Astrocyte (in vitro differentiated cells and primary cell): ENCODE measurements around the gene STK32B. TPM values are rescaled to one million over a fixed set of nuclear protein-coding genes. Genes with fewer than 3 reads are reported as not detected.

Experiments used
- DNase-seq: peaks from one replicate; pipeline ENCODE4 v3.0.0-alpha.2; 2010; ENCODE audit warnings: low read depth
- FAIRE-seq: peaks from 2 replicates; lab custom pipeline; 2011; peaks lifted over from hg19 to GRCh38; lab: Jason Lieb, UNC
- H2AFZ ChIP-seq: 2 replicates; pipeline ENCODE4 v1.6.0; 2012; ENCODE audit warnings: low read depth, low read length, inconsistent platforms
- H3K27ac ChIP-seq: 2 replicates; pipeline ENCODE4 v1.5.1; 2011; ENCODE audit warnings: low read depth, low read length, inconsistent platforms
- H3K27me3 ChIP-seq: 2 replicates; pipeline ENCODE4 v1.6.0; 2011; ENCODE audit warnings: low read length, inconsistent platforms; ENCODE audit not compliant: insufficient read depth
- H3K36me3 ChIP-seq: 2 replicates; pipeline ENCODE4 v1.5.1; 2011; ENCODE audit warnings: low read length, inconsistent platforms; ENCODE audit not compliant: insufficient read depth
- H3K4me1 ChIP-seq: 2 replicates; pipeline ENCODE4 v1.5.1; 2011; ENCODE audit warnings: low read length, inconsistent platforms; ENCODE audit not compliant: insufficient read depth
- H3K4me2 ChIP-seq: 2 replicates; pipeline ENCODE4 v1.6.0; 2012; ENCODE audit warnings: low read length, inconsistent platforms
- H3K4me3 ChIP-seq: 2 replicates; pipeline ENCODE4 v1.5.1; 2011; ENCODE audit warnings: low read depth, mild to moderate bottlenecking, low read length, inconsistent platforms; ENCODE audit not compliant: insufficient read depth
- H3K79me2 ChIP-seq: 2 replicates; pipeline ENCODE4 v1.6.0; 2012; ENCODE audit warnings: mild to moderate bottlenecking, low read length, inconsistent platforms; ENCODE audit not compliant: insufficient read depth
- H3K9ac ChIP-seq: 2 replicates; pipeline ENCODE4 v1.6.0; 2012; ENCODE audit warnings: mild to moderate bottlenecking, low read length, inconsistent platforms
- H3K9me3 ChIP-seq: 2 replicates; pipeline ENCODE4 v1.5.1; 2012; ENCODE audit warnings: low read depth, mild to moderate bottlenecking, low read length, inconsistent platforms; ENCODE audit not compliant: insufficient read depth
- H4K20me1 ChIP-seq: 2 replicates; pipeline ENCODE4 v1.6.0; 2012; ENCODE audit warnings: low read length, inconsistent platforms; ENCODE audit not compliant: insufficient read depth
- H3K27ac Mint-ChIP-seq: one replicate; pipeline ENCODE4 v1.8.0; 2021; ENCODE audit warnings: mild to moderate bottlenecking, mixed read lengths; ENCODE audit not compliant: unreplicated experiment
- H3K27me3 Mint-ChIP-seq: one replicate; pipeline ENCODE4 v1.8.0; 2021; ENCODE audit warnings: low read depth, mixed read lengths; ENCODE audit not compliant: unreplicated experiment
- H3K36me3 Mint-ChIP-seq: one replicate; pipeline ENCODE4 v1.8.0; 2021; ENCODE audit warnings: low read depth, mixed read lengths; ENCODE audit not compliant: unreplicated experiment
- H3K4me1 Mint-ChIP-seq: one replicate; pipeline ENCODE4 v1.8.0; 2021; ENCODE audit warnings: low read depth, mixed read lengths; ENCODE audit not compliant: unreplicated experiment
- H3K4me3 Mint-ChIP-seq: one replicate; pipeline ENCODE4 v1.8.0; 2021; ENCODE audit warnings: mild to moderate bottlenecking, moderate library complexity, mixed read lengths; ENCODE audit not compliant: unreplicated experiment
- H3K9me3 Mint-ChIP-seq: one replicate; pipeline ENCODE4 v1.8.0; 2021; ENCODE audit warnings: mild to moderate bottlenecking, mixed read lengths; ENCODE audit not compliant: unreplicated experiment
- CTCF ChIP-seq: IDR thresholded peaks from 2 replicates; pipeline ENCODE4 v1.5.1; 2011; ENCODE audit warnings: low read depth, mild to moderate bottlenecking, inconsistent platforms, low read length, moderate library complexity; ENCODE audit not compliant: insufficient read depth
- EZH2 ChIP-seq: IDR thresholded peaks from 2 replicates; pipeline ENCODE4 v1.6.1; 2012; ENCODE audit warnings: mild to moderate bottlenecking, low read length, inconsistent platforms; ENCODE audit not compliant: insufficient read depth
- total RNA-seq: library from RNA; stranded (reverse); gene quantifications from 2 replicates; pipeline ENCODE4 v1.2.1, GENCODE V29; 2021

The STK32B gene
- total RNA-seq, 1 donor from 2014 or later = 2.9 TPM

DNA sequence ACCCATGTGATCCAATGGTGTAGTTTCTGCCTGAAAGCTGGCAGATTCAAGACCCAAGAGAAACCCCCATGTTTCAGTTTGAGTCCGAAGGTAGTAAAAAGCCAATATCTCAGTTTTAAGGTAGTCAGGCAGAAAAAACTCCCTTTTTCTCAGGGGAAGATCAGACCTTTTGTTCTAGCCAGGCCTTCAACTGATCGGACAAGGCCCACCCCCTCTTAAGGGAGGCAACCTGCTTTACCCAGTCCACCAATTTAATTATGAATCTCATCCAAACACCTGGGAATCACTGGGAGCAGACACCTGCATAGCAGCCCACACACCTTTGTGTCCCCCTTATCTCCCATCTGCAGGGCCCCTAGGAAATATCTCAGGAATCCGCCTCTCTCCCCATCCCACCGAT, 322.0 kb downstream of the STK32B start:
- Histone ChIP-seq H2AFZ (no peak overlapping the region), H3K9me3 (no peaks in the 10 kb centered on the region), H3K27ac (no peak overlapping the region), H3K79me2 (no peaks in the 10 kb centered on the region), H3K4me3 (no peak overlapping the region), H3K4me1 (peaks cover 11% of the 10 kb centered on the region), H3K4me2 (no peak overlapping the region), H3K36me3 (no peaks in the 10 kb centered on the region), H3K27me3 (no peaks in the 10 kb centered on the region), H4K20me1 (no peaks in the 10 kb centered on the region), H3K9ac (no peak overlapping the region)
- no peak for DNase-seq
- TF ChIP-seq EZH2 = no peak
- no peak for TF ChIP-seq CTCF
- FAIRE-seq = no peak
- no peak overlapping the region for H3K4me3 Mint-ChIP-seq
- H3K27ac Mint-ChIP-seq = no peak overlapping the region
- H3K9me3 Mint-ChIP-seq = peaks cover 12% of the 10 kb centered on the region
- no peaks in the 10 kb centered on the region for H3K4me1 Mint-ChIP-seq
- no peaks in the 10 kb centered on the region for H3K36me3 Mint-ChIP-seq
- H3K27me3 Mint-ChIP-seq = peaks cover 12% of the 10 kb centered on the region

GRCh38 chr4:5374592-5374991, 323.3 kb downstream of the STK32B start:
- Mint-ChIP-seq H3K4me3 (no peak overlapping the region), H3K36me3 (no peaks in the 10 kb centered on the region), H3K9me3 (peaks cover 12% of the 10 kb centered on the region), H3K4me1 (no peaks in the 10 kb centered on the region), H3K27me3 (peaks cover 12% of the 10 kb centered on the region), H3K27ac (no peak overlapping the region)
- Histone ChIP-seq H4K20me1 (no peaks in the 10 kb centered on the region), H3K4me3 (no peak overlapping the region), H3K79me2 (no peaks in the 10 kb centered on the region), H3K36me3 (no peaks in the 10 kb centered on the region), H3K9ac (no peak overlapping the region), H3K27me3 (no peaks in the 10 kb centered on the region), H2AFZ (no peak overlapping the region), H3K9me3 (no peaks in the 10 kb centered on the region), H3K4me1 (peaks cover 11% of the 10 kb centered on the region), H3K27ac (no peak overlapping the region), H3K4me2 (no peak overlapping the region)
- FAIRE-seq = no peak
- no peak for TF ChIP-seq CTCF
- no peak for TF ChIP-seq EZH2
- no peak for DNase-seq

DNA sequence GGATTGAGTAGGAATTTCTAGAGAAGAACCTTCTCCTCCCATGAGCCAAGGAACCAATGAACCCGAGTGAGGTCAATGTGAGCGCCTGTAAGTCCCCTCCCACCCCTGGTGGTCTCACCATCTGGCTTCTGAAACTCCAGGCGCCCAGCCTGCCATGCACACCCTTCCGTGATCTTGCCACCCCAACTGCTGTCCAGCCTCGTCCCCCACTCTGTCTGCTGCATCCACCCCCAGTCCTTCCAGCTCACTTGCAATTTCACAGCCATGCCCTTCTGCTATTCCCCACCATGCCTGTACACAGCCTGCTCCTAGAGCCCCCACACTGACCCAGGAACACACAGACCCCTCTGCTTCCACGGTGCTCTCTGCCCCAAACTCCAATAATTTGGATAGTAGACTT, 323.7 kb downstream of the STK32B start:
- no peak for DNase-seq
- H3K27ac ChIP-seq = no peak overlapping the region
- no peaks in the 10 kb centered on the region for H3K27me3 ChIP-seq
- TF ChIP-seq CTCF (no peak), EZH2 (no peak)
- Mint-ChIP-seq H3K4me1 (no peaks in the 10 kb centered on the region), H3K36me3 (no peaks in the 10 kb centered on the region), H3K27me3 (peaks cover 12% of the 10 kb centered on the region), H3K27ac (no peak overlapping the region), H3K4me3 (no peak overlapping the region), H3K9me3 (peaks cover 12% of the 10 kb centered on the region)
- no peaks in the 10 kb centered on the region for H3K36me3 ChIP-seq
- H3K4me2 ChIP-seq = no peak overlapping the region
- H3K4me1 ChIP-seq = peaks cover 11% of the 10 kb centered on the region
- H2AFZ ChIP-seq = no peak overlapping the region
- H4K20me1 ChIP-seq = no peaks in the 10 kb centered on the region
- no peak overlapping the region for H3K9ac ChIP-seq
- H3K4me3 ChIP-seq = no peak overlapping the region
- no peaks in the 10 kb centered on the region for H3K9me3 ChIP-seq
- FAIRE-seq = no peak
- H3K79me2 ChIP-seq = no peaks in the 10 kb centered on the region
